Liver (tissue), 9 donors: Measurements from ENCODE around the gene PPP1R9A. TPM values are rescaled to one million over a fixed set of nuclear protein-coding genes. Genes with fewer than 3 reads are reported as not detected.

ENCODE experiments used
- DNase-seq: peaks from one replicate; pipeline ENCODE4 v3.0.0-alpha.2; 2017; ENCODE audit warnings: low spot score
- H3K27ac ChIP-seq, 2 donors: one replicate each; pipeline ENCODE4 v1.7.0; 2013; ENCODE audit warnings: inconsistent platforms in 2 of 2, low read length in 2 of 2, control low read depth in 1 of 2, low read depth in 1 of 2, mild to moderate bottlenecking in 1 of 2
- H3K27me3 ChIP-seq, 4 donors: one replicate each; pipeline versions ENCODE4 v1.6.1 to v1.7.0; 2013; ENCODE audit warnings: low read length in 3 of 4, inconsistent platforms in 1 of 4, mild to moderate bottlenecking in 1 of 4, moderate library complexity in 1 of 4; ENCODE audit not compliant: control insufficient read depth in 4 of 4, insufficient read depth in 4 of 4
- H3K36me3 ChIP-seq, 4 donors: one replicate each; pipeline versions ENCODE4 v1.6.1 to v1.7.0; 2013; ENCODE audit warnings: low read length in 3 of 4, mild to moderate bottlenecking in 3 of 4, low read depth in 1 of 4, moderate library complexity in 1 of 4; ENCODE audit not compliant: control insufficient read depth in 4 of 4, insufficient read depth in 3 of 4
- H3K4me1 ChIP-seq, 4 donors: one replicate each; pipeline versions ENCODE4 v1.6.1 to v1.7.0; 2013; ENCODE audit warnings: low read length in 3 of 4, mild to moderate bottlenecking in 3 of 4, moderate library complexity in 1 of 4; ENCODE audit not compliant: control insufficient read depth in 4 of 4, insufficient read depth in 4 of 4
- H3K4me3 ChIP-seq, 3 donors: one replicate each; pipeline versions ENCODE4 v1.6.1 to v1.7.0; 2013; ENCODE audit warnings: low read length in 3 of 3, control low read depth in 1 of 3, low read depth in 1 of 3, mild to moderate bottlenecking in 1 of 3
- H3K9ac ChIP-seq, 2 donors: one replicate each; pipeline ENCODE4 v1.7.0; 2013; ENCODE audit warnings: low read length in 2 of 2, mild to moderate bottlenecking in 2 of 2, moderate library complexity in 2 of 2, control low read depth in 1 of 2, low read depth in 1 of 2
- H3K9me3 ChIP-seq, 4 donors: one replicate each; pipeline versions ENCODE4 v1.6.1 to v1.7.0; 2013; ENCODE audit warnings: low read length in 3 of 4; ENCODE audit not compliant: control insufficient read depth in 4 of 4
- EGR1 ChIP-seq, 2 donors: IDR thresholded peaks; 2 replicates each; pipeline ENCODE4 v1.6.1; 2016 to 2018; ENCODE audit warnings: antibody characterized with exemption in 2 of 2, low read depth in 2 of 2
- FOXA1 ChIP-seq: IDR thresholded peaks from 2 replicates; pipeline ENCODE4 v1.6.1; 2016; ENCODE audit warnings: antibody characterized with exemption
- FOXA2 ChIP-seq: IDR thresholded peaks from 2 replicates; pipeline ENCODE4 v1.6.1; 2016; ENCODE audit warnings: antibody characterized with exemption
- GABPA ChIP-seq, 2 donors: IDR thresholded peaks in 1 of 2; conservative IDR thresholded peaks in 1 of 2; 2 replicates each; pipeline ENCODE4 v1.6.1; 2016; ENCODE audit warnings: antibody characterized with exemption in 2 of 2, mild to moderate bottlenecking in 1 of 2, moderate library complexity in 1 of 2
- HNF4A ChIP-seq, 2 donors: conservative IDR thresholded peaks; 2 replicates each; pipeline ENCODE4 v1.6.1; 2016; ENCODE audit warnings: antibody characterized with exemption in 2 of 2, mild to moderate bottlenecking in 2 of 2
- HNF4G ChIP-seq: IDR thresholded peaks from 2 replicates; pipeline ENCODE4 v1.6.1; 2016; ENCODE audit warnings: antibody characterized with exemption
- JUND ChIP-seq, 2 donors: IDR thresholded peaks; 2 replicates each; pipeline ENCODE4 v1.6.1; 2016; ENCODE audit warnings: antibody characterized with exemption in 2 of 2
- NR2F2 ChIP-seq: IDR thresholded peaks from 2 replicates; pipeline ENCODE4 v1.6.1; 2016; ENCODE audit warnings: antibody characterized with exemption
- RAD21 ChIP-seq, 2 donors: IDR thresholded peaks; 2 replicates each; pipeline ENCODE4 v1.6.1; 2016; ENCODE audit warnings: antibody characterized with exemption in 2 of 2, mild to moderate bottlenecking in 2 of 2
- RXRA ChIP-seq, 2 donors: IDR thresholded peaks; 2 replicates each; pipeline ENCODE4 v1.6.1; 2017 to 2018; ENCODE audit warnings: antibody characterized with exemption in 2 of 2, mild to moderate bottlenecking in 1 of 2
- SP1 ChIP-seq: IDR thresholded peaks from 2 replicates; pipeline ENCODE4 v1.6.1; 2018; ENCODE audit warnings: antibody characterized with exemption, mild to moderate bottlenecking
- TAF1 ChIP-seq: conservative IDR thresholded peaks from 2 replicates; pipeline ENCODE4 v1.6.1; 2016; ENCODE audit warnings: antibody characterized with exemption, mild to moderate bottlenecking
- YY1 ChIP-seq: IDR thresholded peaks from 2 replicates; pipeline ENCODE4 v1.6.1; 2016; ENCODE audit warnings: antibody characterized with exemption, mild to moderate bottlenecking
- WGBS: extraction: QIAGEN DNeasy Blood & Tissue Kit; methylation state at CpG from one replicate; pipeline ENCODE4 v1.1.7; 2013; 5-methylcytosine and 5-hydroxymethylcytosine counted together
- polyA plus RNA-seq, 2 donors: library from polyadenylated mRNA; stranded (reverse) in 1 of 2; unstranded in 1 of 2; fragments of 200-250 nt in 1 of 2; fragments of >200 nt in 1 of 2; fragmentation: Nextera tagmentation in 1 of 2; extraction: Ambion mirVana in 1 of 2; gene quantifications; one replicate each; pipeline versions ENCODE4 v1.2.1 to v1.2.3, GENCODE V29; 2013 to 2015
- total RNA-seq, 2 donors: library from RNA; depleted of rRNA; stranded (reverse); fragments of >200 nt; gene quantifications; one replicate each; pipeline ENCODE4 v1.2.3, GENCODE V29; 2014
- TF ChIP-seq, protein P1 (sequence below): IDR thresholded peaks from 2 replicates; pipeline ENCODE4 v1.6.1; 2016; ENCODE audit warnings: antibody characterized with exemption
- TF ChIP-seq, protein P2 (sequence below): fragments of 150-350 bp; IDR thresholded peaks from 2 replicates; pipeline ENCODE4 v1.5.1; 2017; ENCODE audit warnings: improper control_type of control experiment, low read depth, low read length; ENCODE audit not compliant: missing input control
- TF ChIP-seq, protein P3 (sequence below): IDR thresholded peaks from 2 replicates; pipeline ENCODE4 v1.6.1; 2016; ENCODE audit warnings: antibody characterized with exemption
- TF ChIP-seq, protein P4 (sequence below): IDR thresholded peaks from 2 replicates; pipeline ENCODE4 v1.6.1; 2016; ENCODE audit warnings: antibody characterized with exemption
- donor health status: healthy.
- donor health status: healthy.
- donor health status: healthy.
- donor health status: healthy.
- donor health status: healthy.

The PPP1R9A gene
- total and polyA plus RNA-seq, 4 donors: 0.17 to 5.4 (median 2.7) TPM

DNA sequence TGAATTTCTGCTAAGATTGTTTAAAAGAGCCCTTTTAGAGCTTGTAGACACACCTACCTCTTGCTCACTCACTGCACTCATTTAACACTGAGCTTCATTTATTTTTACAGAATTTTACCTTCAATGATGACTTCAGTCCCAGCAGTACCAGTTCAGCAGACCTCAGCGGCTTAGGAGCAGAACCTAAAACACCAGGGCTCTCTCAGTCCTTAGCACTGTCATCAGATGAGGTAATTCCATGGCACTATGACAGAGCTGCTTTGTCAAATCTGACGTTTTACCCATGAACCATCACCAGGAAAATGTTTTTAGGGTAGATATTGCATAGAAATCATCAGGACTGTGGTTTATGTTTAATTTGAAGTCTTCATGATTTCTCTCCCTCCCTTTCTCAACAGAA lies 378.7 kb downstream of the PPP1R9A start:
- Histone ChIP-seq H3K9me3 (no peaks in the 10 kb centered on the region), H3K9ac (no peak overlapping the region), H3K36me3 (no peaks in the 10 kb centered on the region), H3K27ac (no peak overlapping the region), H3K4me1 (no peaks in the 10 kb centered on the region), H3K4me3 (no peak overlapping the region), H3K27me3 (no peaks in the 10 kb centered on the region)
- 72% methylated on average over 2 of the region's 2 CpGs for WGBS
- no peak for DNase-seq
- TF ChIP-seq, protein P1, sequence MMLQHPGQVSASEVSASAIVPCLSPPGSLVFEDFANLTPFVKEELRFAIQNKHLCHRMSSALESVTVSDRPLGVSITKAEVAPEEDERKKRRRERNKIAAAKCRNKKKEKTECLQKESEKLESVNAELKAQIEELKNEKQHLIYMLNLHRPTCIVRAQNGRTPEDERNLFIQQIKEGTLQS: no peak
- TF ChIP-seq RAD21 (IDR thresholded peaks at IDR 0.05): no peak
- no peak for TF ChIP-seq GABPA (IDR thresholded peaks at IDR 0.05 in 1 of 2, conservative IDR thresholded peaks at IDR 0.05 in 1 of 2)
- TF ChIP-seq, protein P2, sequence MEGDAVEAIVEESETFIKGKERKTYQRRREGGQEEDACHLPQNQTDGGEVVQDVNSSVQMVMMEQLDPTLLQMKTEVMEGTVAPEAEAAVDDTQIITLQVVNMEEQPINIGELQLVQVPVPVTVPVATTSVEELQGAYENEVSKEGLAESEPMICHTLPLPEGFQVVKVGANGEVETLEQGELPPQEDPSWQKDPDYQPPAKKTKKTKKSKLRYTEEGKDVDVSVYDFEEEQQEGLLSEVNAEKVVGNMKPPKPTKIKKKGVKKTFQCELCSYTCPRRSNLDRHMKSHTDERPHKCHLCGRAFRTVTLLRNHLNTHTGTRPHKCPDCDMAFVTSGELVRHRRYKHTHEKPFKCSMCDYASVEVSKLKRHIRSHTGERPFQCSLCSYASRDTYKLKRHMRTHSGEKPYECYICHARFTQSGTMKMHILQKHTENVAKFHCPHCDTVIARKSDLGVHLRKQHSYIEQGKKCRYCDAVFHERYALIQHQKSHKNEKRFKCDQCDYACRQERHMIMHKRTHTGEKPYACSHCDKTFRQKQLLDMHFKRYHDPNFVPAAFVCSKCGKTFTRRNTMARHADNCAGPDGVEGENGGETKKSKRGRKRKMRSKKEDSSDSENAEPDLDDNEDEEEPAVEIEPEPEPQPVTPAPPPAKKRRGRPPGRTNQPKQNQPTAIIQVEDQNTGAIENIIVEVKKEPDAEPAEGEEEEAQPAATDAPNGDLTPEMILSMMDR: no peak
- no peak for TF ChIP-seq FOXA1
- no peak for TF ChIP-seq NR2F2
- TF ChIP-seq, protein P3, sequence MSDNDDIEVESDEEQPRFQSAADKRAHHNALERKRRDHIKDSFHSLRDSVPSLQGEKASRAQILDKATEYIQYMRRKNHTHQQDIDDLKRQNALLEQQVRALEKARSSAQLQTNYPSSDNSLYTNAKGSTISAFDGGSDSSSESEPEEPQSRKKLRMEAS: no peak

DNA sequence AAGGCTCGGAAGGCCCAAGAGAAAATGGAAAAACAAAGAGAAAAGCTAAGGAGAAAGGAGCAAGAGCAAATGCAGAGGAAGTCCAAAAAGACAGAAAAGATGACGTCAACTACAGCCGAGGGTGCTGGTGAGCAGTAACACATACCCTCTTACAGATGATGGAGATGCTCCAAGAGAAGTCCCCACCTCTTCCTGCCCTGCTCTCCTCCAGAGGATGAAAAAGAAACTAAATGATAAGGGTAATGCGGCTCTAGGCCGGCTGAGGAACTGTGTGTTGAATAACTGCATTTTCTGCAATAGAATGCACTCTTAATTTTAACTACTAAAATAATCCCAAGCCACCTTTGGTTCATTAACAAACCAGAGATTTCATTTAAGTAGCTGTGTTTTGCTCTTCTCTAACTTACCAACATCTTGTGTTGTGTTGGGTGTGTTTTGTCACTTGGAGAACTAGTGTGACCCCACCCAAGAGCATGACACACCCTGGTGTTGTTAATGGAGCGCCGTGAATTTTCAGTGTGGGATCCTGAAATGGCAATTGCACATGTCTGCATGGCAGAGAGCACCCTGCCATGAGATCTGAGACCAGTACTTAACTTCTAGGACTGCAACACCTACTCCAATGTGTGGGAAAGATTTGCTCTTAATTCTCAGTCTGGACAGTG lies 382.9 kb downstream of the PPP1R9A start:
- no peak overlapping the region for H3K9ac ChIP-seq
- H3K27me3 ChIP-seq: no peaks in the 10 kb centered on the region
- no peak overlapping the region for H3K27ac ChIP-seq
- no peaks in the 10 kb centered on the region for H3K9me3 ChIP-seq
- no peak for DNase-seq
- peaks cover 0 to 6% (median under 1%) of the 10 kb centered on the region in 4 donors for H3K4me1 ChIP-seq
- WGBS: 94% methylated on average over 7 of the region's 7 CpGs
- no peaks in the 10 kb centered on the region for H3K36me3 ChIP-seq
- no peak overlapping the region for H3K4me3 ChIP-seq
- TF ChIP-seq HNF4A (conservative IDR thresholded peaks at IDR 0.05): no peak
- TF ChIP-seq EGR1 (IDR thresholded peaks at IDR 0.05; ENCODE audit: low read depth in 2 of 2): no peak
- TF ChIP-seq FOXA2: no peak
- TF ChIP-seq, protein P4, sequence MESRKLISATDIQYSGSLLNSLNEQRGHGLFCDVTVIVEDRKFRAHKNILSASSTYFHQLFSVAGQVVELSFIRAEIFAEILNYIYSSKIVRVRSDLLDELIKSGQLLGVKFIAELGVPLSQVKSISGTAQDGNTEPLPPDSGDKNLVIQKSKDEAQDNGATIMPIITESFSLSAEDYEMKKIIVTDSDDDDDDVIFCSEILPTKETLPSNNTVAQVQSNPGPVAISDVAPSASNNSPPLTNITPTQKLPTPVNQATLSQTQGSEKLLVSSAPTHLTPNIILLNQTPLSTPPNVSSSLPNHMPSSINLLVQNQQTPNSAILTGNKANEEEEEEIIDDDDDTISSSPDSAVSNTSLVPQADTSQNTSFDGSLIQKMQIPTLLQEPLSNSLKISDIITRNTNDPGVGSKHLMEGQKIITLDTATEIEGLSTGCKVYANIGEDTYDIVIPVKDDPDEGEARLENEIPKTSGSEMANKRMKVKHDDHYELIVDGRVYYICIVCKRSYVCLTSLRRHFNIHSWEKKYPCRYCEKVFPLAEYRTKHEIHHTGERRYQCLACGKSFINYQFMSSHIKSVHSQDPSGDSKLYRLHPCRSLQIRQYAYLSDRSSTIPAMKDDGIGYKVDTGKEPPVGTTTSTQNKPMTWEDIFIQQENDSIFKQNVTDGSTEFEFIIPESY: no peak
- no peak for TF ChIP-seq GABPA (IDR thresholded peaks at IDR 0.05 in 1 of 2, conservative IDR thresholded peaks at IDR 0.05 in 1 of 2)
- TF ChIP-seq YY1: no peak
- TF ChIP-seq HNF4G: no peak
- TF ChIP-seq SP1: no peak
- TF ChIP-seq RXRA (IDR thresholded peaks at IDR 0.05): no peak
- TF ChIP-seq TAF1: no peak
- TF ChIP-seq FOXA1: no peak
- TF ChIP-seq JUND (IDR thresholded peaks at IDR 0.05): no peak
